NCI-H526 treated with DMSO at 0.1 percent for 48 hours (cell line): ENCODE measurements around the gene NT5C2.
"Not testable (repeated sequence)": the region's sequence is repeated elsewhere in the genome, so short reads cannot be mapped to it uniquely, and the experiment has no call there.

Experiments
- DNase-seq: peaks from one replicate; lab custom pipeline; 2025; lab: John Stamatoyannopoulos, UW

The NT5C2 gene

GRCh38 chr10:103193107-103193819, at the start of gene NT5C2:
Gene NT5C2 (minus strand): TSS chr10:103193272. CDS start chr10:103174958, 18,314 bp downstream.
- DNase-seq: peak; percentile 39

DNA sequence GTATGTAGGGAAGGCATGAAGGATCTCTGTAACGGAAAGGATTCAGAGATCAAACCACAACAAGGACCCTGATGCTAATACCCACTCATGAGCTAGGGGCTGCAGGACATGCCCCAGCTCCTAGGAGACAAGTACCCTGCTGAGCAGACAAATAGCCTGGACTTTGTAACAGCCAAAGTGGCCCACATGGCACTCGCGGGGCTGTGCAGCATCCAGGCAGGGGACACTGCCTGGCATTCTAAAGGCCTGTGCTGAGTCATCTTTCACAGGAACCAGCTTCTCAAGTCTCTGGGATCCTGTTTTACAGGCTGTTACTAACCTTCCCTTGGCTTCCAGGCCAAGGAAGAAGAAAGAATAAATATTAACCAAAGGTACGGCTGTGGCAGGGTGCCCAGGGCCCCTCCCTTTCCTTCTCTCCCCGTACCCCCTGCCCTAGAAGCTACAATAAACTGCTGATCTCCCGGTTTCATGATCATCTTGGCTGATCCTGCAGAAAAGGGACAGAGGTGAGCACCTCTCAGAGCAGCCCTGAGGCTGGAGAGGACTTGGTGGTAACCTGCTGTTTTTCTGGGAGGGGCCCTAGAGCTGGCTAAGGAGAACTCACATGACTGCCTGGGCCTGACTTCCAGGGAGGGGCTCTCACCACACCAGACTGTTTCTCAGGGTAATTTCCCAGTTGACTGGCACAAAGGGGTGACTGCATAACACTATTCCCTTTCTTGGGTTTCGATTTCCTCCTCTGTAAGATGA, 48.4 kb upstream of the NT5C2 start:
- DNase-seq: no peak

GRCh38 chr10:103238506-103239252, 45.6 kb upstream of the NT5C2 start:
- peak; percentile 1 for DNase-seq

DNA sequence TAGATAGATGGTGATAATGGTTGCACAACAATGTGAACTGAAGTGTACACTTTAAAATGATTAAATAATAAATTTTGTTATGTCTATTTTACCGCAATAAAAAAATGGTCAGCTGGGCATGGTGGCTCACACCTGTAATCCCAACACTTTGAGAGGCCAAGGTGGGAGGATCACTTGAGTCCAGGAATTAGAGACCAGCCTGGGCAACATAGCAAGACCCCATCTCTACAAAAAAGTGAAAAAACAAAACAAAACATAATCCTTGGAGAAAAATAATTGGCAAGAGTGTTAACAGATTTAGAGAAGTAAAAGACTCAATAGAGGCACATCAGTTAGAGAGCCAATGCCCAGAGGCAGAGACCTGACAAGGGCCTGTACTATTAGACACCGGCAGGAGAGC, 42.7 kb upstream of the NT5C2 start:
- no peak for DNase-seq

DNA sequence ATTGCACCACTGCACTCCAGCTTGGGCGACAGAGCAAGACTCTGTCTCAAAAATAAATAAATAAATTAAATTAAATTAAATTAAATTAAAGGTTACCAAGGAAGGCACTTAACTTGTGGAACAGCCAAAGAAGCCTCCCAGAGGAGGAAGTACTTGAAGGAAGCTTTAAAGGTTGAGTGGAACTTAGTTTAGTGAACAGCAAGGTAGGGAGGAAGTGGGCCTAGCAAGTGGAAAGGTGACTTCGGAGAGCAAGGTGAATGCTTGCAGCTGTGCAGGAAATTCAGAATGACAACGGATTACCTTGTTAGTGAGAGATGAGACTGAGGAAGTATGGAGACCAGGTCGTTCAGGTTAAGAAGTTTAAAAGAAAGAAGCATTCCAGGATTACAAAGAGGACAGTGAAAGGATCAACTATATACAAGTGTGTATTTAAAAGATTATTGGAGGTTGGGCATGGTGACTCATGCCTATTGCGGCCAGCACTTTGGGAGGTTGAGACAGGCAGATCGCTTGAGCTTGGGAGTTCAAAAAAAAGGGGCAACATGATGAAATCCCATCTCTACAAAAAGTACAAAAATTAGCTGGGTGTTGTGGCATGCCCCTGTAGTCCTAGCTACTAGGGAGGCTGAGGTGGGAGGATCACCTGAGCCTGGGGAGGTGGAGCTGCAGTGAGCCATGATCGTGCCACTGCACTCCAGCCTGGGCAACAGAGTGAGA, 39.9 kb upstream of the NT5C2 start:
- DNase-seq: no peak

DNA sequence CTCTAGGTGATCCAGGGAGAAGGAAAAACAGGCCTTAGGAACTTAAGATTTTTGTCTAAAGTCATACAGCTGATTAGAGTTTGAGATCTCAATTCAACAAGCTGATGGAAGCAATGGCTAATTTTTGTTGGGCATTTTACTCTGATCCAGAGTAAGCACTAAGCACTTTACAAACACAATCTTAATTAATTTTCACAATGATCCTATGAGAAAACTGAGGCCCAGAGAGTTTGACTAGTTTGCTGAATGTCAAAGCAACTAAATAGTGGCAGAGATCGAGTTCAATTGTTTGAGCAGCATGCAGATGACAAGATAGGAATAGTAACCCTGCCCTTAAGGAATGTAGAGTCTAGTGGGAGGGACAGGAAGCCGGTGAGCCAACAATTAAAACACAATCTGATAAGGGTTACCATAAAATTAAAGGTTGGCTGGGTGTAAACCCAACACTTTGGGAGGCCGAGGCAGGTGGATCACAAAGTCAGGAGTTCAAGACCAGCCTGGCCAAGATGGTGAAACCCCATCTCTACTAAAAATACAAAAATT, 39.1 kb upstream of the NT5C2 start:
- no peak for DNase-seq

DNA sequence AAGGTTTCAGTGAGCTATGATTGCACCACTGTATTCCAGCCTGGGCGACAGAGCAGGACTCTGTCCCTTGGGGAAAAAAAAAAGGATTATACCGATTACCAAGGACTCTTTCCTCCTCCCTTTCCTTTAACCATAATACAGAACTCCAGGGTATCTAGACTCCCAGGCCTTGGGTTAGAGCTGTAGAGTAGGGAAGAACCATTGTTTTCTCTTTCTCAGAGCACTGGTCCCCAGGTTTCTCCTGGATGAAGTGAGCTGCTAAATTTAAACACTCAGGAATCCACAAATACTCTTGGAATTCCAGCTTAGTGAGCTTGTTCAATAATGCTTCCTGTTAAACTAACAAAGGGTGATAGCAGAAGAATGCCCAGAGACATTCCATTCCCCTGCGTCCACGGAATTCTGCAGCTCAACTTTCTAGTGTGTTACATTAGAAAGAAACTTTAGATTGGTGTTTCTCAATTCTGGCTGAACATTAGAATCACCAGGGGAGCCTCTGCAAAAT, 38.0 kb upstream of the NT5C2 start:
- DNase-seq: no peak

GRCh38 chr10:103227416-103227815, 34.3 kb upstream of the NT5C2 start:
- DNase-seq: no peak

DNA sequence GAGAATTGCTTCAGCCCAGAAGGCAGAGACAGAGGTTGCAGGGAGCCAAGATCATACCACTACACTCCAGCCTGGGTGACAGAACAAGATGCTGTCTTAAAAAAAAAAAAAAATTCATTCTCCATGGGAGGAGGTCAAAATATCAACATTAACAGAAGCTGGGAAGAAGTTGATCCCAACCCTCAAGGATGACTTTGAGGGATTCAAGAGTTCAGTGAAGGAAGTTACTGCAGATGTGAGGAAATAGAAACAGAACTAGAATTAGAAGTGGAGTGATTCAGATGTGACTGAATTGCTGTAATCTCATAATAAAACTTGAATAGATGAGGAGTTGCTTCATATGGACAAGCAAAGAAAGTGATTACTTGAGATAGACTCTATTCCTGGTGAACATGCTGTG, 32.9 kb upstream of the NT5C2 start:
- DNase-seq: no peak

DNA sequence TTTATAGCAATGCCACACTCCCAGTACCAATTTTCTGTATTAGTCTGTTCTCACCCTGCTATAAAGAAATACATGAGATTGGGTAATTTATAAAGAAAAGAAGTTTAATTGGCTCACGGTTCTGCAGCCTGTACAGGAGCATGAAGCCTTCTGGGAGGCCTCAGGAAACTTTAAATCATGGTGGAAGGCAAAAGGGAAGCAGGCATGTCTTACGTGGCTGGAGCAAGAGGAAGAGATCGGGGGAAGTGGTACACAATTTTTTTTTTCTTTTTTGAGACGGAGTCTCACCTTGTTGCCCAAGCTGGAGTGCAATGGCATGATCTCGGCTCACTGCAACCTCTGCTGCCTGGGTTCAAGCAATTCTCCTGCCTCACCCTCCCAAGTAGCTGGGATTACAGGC, 31.6 kb upstream of the NT5C2 start:
- not testable (repeated sequence) for DNase-seq

GRCh38 chr10:103224133-103224532, 31.1 kb upstream of the NT5C2 start:
- no peak for DNase-seq

- DNase-seq: not testable (repeated sequence)
Measured at GRCh38 chr10:103216362-103216761, 23.3 kb upstream of the NT5C2 start.

DNA sequence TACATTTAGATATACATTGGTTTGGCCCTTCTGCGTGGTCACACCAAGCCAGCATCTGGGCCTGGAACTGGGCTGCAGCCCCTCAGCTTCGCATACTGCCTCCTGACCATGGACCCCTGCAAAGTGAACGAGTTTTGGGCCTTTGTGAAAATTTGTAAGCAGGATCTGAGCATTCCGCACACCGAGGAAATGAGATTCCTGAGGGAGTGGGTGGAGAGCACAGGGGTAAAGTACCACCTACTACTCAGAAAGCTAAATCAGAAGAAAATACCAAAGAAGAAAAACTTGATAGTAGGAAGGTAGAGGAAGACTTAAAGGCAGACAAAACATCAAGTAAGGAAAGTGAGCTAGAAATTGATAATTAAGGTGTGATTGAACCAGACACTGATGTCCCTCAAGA, 22.5 kb upstream of the NT5C2 start:
- no peak for DNase-seq

DNA sequence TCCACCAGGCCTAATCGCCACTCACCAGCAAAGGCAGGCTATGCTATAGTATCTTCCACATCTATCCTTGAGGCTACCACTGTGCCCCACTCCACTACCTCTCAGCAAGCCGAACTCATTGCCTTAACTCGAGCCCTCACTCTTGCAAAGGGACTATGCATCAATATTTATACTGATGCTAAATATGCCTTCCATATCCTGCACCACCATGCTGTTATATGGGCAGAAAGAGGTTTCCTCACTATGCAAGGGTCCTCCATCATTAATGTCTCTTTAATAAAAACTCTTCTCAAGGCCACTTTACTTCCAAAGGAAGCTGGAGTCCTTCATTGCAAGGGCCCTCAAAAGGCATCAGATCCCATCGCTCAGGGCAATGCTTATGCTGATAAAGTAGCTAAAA, 17.2 kb upstream of the NT5C2 start:
- DNase-seq: not testable (repeated sequence)

DNA sequence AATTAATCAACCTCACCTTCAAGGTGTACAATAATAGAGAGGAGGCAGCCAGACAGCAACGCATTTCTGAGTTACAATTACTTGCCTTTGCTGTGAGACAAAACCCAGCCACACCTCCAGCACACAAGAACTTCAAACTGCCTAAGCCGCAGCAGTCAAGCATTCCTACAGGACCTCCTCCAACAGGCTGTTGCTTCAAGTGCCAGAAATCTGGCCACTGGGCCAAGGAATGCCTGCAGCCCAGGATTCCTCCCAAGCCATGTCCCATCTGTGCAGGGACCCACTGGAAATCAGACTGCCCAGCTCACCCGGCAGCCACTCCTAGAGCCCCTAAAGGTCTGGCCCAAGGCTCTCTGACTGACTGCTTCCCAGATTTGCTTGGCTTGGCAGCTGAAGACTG, 14.6 kb upstream of the NT5C2 start:
- DNase-seq: not testable (repeated sequence)

DNA sequence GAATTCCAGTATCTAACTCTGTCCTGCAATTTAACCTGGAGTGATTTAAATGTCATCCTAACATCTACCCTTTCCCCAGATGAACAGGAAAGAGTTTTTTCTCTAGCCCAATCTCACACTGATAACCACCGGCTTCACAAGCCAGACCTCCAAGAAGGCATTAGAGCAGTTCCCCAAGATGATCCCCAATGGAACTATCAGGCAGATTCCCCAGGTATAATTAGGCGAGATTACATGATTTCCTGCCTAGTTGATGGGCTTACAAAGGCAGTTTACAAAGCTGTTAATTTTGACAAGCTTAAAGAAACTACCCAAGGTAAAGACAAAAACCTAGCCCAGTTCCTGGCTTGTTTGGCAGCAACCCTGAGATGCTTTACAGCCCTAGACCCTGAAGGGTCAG, 14.1 kb upstream of the NT5C2 start:
- no peak for DNase-seq

GRCh38 chr10:103206715-103207114, 13.6 kb upstream of the NT5C2 start:
- DNase-seq: not testable (repeated sequence)

- not testable (repeated sequence) for DNase-seq
Measured at GRCh38 chr10:103205401-103205800, 12.3 kb upstream of the NT5C2 start.

- no peak for DNase-seq
Measured at GRCh38 chr10:103204353-103205255, 11.5 kb upstream of the NT5C2 start.

- DNase-seq: no peak
Measured at GRCh38 chr10:103203466-103203865, 10.4 kb upstream of the NT5C2 start.

DNA sequence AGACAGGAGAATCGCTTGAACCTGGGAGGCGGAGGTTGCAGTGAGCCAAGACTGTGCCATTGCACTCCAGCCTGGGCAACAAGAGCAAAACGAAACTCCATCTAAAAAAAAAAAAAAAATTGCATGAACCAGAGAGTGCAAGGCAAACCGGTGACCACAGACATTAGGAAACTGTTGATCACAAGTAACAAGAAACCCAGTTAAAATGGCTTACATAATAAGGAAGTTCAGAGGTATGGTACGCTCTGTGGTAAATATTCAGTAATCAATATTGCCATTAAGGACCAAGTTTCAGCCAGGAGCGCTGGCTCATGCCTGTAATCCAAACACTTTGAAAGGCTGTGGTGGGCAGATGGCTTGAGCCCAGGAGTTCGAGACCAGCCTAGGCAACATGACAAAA, 9.2 kb upstream of the NT5C2 start:
- DNase-seq: no peak
